ENCODE data around the gene NOP9.

- TF ChIP-seq CTCF (IDR thresholded peaks at IDR 0.05) (no peak), POLR2A (IDR thresholded peaks at IDR 0.05) (no peak), POLR2AphosphoS5 (IDR thresholded peaks at IDR 0.05) (no peak), EP300 (IDR thresholded peaks at IDR 0.05) (no peak)
Observed at GRCh38 chr14:24315243-24315806, 15.7 kb downstream of the NOP9 start.

Measured in gastroesophageal sphincter (tissue), 3 donors.